GM12873 (cell line): ENCODE results near the gene TMED4.

Source experiments
- TF ChIP-seq, protein P1 (sequence below): IDR thresholded peaks from 2 replicates; pipeline ENCODE4 v1.5.1; 2012; ENCODE audit warnings: low read depth, mild to moderate bottlenecking, moderate library complexity, low read length, control low read depth; ENCODE audit not compliant: insufficient read depth; ENCODE audit errors: missing control alignments

The TMED4 gene

DNA sequence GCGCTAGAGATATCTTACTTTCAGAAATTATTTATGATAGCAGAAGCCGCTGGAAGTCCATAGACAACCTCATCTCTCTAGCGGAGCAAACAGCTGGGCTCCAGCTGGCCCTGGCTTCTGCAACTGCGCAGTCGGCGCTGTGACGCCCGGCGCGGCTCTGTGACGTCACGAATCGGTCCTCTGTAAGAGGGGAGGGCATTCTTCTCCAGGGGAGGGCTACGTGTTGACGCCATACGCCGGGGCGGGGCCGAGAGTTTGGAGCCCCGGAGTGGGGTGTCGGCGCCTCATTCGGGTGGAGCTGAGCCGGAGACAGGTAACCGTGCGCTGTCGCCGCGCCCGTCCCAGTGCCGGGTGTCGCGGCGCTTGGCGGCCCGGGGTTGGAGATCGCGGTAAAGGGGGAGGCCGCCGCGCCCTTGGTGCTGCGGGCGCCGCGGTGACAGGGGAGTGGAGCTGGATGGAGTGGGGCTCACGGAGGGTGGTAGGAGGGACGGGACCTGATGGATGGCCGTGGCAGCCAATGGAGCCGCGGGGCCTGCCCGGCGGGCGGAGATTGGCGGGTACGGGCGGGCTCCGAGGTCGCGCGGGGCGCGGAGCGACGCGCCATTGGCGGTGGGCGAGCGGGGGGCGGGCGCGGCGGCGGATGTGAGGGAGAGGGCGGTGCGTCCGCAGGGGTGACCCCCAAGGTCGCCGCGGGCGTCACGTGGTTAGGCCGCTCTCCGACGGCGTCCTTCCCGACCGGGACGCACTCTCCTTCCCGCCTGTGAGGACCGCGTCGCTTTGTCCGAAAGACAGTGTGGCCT, 24.5 kb upstream of the TMED4 start, which contains the start of gene OGDH:
Gene OGDH (plus strand): TSS at position 287 of the 800 bp plus-strand sequence. CDS start 17,717 bp downstream, outside the sequence.
- TF ChIP-seq, protein P1, sequence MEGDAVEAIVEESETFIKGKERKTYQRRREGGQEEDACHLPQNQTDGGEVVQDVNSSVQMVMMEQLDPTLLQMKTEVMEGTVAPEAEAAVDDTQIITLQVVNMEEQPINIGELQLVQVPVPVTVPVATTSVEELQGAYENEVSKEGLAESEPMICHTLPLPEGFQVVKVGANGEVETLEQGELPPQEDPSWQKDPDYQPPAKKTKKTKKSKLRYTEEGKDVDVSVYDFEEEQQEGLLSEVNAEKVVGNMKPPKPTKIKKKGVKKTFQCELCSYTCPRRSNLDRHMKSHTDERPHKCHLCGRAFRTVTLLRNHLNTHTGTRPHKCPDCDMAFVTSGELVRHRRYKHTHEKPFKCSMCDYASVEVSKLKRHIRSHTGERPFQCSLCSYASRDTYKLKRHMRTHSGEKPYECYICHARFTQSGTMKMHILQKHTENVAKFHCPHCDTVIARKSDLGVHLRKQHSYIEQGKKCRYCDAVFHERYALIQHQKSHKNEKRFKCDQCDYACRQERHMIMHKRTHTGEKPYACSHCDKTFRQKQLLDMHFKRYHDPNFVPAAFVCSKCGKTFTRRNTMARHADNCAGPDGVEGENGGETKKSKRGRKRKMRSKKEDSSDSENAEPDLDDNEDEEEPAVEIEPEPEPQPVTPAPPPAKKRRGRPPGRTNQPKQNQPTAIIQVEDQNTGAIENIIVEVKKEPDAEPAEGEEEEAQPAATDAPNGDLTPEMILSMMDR = no peak

DNA sequence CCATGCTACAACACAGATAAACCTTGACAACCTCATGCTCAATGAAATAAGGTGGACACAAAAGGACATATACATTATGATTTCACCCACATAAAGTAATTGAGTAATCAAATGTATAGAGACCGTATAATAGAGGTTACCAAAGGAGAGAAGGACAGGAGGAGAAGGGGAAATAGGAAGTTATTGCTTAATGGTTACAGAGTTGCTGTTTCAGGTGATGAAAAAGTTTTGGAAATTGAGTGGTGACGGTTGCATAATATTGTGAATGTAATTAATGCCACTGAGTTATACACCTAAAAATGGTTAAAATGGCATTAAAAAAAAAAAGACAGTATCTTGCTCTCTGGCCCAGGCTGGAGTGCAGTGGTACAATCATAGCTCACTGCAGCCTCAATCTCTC, 22.9 kb upstream of the TMED4 start:
- TF ChIP-seq, protein P1 = no peak

DNA sequence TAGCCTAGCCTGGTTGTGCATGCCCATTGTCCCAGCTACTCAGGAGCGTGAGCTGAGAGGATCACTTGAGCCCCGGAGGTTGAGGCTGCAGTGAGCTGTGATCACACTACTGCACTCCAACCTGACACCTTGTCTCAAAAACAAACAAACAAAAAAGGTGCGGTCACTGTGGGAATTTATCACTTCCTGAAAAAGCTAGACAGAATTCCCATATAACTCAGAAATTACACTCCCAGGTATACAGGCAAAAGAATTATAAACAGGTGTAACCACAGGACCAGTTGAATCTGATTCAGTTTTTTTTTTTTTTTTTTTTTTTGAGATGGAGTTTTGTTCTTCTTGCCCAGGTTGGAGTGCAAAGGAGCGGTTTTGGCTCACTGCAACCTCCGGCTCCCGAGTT, 21.2 kb upstream of the TMED4 start:
- TF ChIP-seq, protein P1 = no peak

DNA sequence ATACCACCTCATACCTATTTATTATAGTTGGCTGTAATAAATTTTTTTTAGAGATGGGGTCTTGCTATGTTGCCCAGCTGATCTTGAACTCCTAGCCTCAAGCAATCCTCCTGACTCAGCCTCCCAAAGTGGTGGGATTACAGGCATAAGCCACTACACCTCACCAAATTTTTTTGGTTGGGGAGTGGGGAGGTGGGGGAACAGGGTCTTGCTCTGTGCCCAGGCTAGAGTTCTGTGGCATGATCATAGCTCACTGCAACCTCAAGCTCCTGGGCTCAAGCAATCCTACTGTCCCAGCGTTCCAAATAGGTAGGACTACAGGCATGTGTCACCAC, 20.5 kb upstream of the TMED4 start:
- TF ChIP-seq, protein P1 = no peak

DNA sequence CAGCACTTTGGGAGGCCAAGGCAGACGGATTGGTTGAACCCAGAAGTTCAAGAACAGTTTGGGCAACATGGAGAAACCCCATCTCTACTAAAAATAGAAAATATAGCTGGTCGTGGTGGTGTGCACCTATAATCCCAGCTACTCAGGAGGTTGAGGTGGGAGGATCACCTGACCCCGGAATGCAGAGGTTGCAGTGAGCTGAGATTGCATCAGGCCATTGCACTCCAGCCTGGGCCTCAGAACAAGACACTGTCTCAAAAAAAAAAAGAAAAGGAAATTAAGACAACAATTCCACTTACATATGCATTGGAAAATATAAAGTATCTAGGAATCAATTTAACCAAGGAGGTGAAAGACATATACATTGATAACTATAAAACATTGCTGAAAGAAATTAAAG, 17.2 kb upstream of the TMED4 start:
- TF ChIP-seq, protein P1 = no peak

DNA sequence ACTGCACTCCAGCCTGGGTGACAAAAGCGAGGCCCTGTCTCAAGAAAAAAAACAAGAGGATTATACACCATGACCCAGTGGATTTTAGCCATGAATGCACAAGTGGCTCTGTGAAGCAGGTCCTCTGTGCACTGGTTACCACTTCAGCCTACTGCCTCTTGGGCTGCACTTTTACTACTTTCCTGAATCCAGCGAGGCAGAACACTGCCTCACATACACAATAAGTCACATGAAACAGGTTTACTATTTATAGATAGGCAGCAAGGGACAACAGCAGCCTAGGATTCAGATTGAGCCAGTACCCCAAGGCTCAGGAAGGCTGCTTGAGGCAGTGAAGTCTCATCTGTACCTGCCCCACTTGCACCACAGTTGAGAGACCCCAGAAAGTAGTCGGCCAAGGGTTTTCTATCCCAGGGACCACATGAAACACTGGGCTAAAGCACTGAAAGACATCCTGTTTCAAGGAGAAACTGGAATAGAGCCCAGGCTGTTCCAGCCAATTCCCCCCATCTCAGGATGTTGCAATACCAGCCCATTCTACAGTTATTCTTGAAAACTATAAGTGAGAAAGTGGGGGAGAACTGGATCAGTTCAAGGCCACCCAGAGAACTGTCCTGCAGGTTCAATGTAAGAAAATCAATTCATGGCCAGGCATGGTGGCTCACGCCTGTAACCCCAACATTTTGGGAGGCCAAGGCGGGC, 14.1 kb upstream of the TMED4 start:
- TF ChIP-seq, protein P1 = no peak

DNA sequence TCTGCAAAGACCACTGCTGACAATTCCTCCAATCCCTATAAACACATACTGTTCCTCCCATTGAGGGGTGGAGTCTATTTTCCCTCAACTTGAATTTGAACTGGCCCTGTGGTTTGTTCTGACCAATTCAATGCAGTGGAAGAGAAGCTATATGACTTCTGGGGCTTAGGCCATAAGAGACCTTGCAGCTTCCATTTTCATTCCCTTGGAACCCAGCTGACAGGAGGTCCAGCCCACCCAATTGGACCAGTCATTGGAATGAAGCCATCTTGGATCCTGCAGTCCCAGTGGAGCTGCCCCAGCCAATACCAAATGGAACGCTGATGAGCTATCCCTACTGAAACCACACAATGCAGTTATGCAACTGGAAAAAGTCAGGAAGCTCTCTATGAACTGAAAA, 8.9 kb upstream of the TMED4 start:
- TF ChIP-seq, protein P1 = no peak
